HG02870 (cell line): ENCODE results near the gene ZMYND8.
"Not testable (repeated sequence)": the region's sequence is repeated elsewhere in the genome, so short reads cannot be mapped to it uniquely, and the experiment has no call there.

Experiments
- ATAC-seq: cut with Tn5 transposase; IDR thresholded peaks from one replicate; pipeline ENCODE4 v1.9.1; 2021; ENCODE audit warnings: mild to moderate bottlenecking, moderate library complexity; ENCODE audit not compliant: unreplicated experiment

The ZMYND8 gene

DNA sequence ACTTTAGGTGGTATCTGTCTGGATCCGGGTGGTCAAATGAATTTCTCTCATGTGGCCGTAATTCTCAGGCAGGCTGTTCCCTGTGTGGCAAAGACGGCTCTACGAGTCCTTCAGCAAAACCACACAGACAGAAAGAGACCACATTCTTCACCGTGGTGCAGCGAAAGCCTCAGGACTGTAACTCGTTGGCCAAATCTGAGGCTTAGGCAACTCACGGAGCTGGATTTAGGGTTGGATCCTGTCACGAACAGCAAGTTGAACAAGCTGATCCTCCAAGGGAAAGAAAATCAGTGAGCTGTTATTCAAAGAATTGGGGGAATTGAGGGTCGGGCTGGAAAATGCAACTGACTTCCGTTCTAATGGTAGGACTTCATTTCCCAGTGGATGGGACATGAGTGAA is 167.4 kb downstream of the ZMYND8 start:
- no peak for ATAC-seq

GRCh38 chr20:47188540-47188939 is 168.0 kb downstream of the ZMYND8 start:
- ATAC-seq: no peak

DNA sequence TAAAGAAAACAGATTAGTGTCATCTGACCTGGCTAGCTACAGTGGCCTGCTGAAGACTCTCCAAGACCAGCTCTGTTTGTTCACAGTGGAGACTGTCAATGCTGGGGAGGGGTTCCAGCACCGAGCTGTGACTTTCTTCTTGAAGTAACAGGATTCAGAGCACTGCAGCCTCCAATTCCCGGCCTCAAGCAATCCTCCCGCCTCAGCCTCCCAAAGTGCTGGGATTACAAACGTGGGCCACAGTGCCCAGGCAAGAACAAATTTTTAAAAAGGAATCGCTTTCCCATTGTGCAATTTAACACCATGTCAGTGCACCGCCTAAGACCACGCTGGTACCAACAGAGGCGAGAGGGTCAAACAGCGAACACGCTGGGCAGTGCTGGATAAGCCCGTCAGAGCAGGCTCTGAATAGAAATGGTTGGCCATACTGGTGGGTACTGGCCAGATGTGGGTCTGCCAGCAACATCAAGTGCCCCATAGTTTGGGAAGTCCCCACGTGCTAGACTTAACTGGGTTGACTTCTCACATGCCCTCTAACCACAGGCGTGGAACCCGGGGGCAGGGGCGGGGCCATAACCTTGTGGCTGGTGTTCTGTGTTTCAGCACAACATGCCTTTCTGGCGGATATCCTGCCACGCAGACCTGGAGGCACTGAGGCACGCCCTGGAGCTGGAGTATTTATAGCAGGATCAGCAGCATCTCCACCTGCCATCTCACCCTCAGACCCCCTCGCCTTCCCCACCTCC is 168.9 kb downstream of the ZMYND8 start:
- no peak for ATAC-seq

DNA sequence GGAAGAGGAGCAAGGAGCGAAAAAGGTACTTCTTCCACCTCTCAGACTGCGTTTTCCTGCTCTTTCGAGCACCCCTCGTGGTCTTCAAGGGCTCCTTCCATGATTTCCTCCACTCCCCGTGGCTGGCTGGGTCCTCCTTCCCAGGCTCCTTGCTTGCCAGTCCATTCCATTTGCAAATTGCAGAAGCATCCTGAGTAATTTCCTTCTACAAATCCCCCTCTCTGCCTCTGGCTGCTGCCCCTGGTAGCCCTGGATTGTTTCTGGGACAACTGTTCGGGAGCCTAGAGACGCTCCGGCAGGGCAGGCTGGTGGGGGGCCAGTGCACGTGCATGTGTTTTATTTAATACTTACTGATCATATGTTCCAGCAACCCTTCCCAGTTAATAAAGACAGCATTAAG is 173.1 kb downstream of the ZMYND8 start:
- ATAC-seq: no peak

DNA sequence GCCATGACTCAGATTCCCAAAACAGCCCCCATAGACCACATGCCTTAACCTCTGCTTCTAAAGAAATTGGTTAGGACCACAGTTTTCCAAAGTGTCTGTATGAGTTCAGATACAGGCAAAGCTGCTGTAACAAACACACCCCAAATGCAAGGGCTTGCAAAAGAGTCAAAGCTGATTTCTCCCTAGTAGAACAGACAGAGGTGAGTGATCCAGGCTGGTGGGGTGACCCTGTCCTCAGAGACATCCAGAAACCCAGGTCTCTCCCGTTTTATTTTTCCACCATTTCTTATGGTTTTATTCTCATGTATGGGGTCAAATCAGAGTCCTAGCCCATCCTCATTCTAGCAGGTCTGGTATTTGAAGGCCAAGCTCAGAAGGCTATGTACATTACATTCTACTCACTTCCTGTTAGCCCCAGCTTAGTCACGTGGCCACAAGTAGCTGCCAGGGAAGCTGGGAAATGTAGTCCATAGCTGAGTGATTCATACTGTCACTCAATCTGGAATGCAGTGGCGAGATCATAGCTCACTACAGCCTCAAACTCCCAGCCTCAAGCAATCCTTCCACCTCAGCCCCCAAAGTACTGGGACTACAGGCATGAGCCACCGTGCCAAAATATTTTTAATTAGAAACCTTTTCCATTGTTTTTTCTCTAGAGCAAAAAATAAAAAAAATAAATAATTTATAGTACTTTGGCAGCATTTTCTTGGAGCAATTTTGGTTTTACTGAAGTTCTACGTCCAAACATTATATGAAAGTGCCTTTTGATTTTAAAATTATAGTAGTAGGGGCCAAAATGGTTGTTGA is 175.2 kb downstream of the ZMYND8 start:
- ATAC-seq: no peak

- no peak for ATAC-seq
Measured at GRCh38 chr20:47179267-47179666, 177.2 kb downstream of the ZMYND8 start.

GRCh38 chr20:47178851-47179250 is 177.6 kb downstream of the ZMYND8 start:
- no peak for ATAC-seq

DNA sequence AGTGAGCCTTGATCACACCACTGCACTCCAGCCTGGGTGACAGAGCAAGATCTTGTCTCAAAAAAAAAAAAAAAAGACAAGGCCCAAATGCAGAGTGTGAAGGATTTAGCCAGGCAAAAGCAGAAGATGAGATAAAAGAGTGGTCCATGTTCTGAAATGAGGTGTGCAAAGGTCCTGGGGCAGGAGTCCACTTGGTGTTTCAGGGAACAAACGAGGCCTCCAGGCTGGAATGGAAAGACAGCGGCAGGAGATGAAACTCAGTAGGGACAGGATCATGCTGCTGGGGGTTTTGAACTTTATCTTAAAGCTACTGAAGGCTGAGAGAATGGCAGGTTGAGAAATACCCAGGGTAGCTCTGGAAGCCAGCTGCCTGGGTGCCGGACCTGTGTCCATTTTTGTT is 178.2 kb downstream of the ZMYND8 start:
- no peak for ATAC-seq

- not testable (repeated sequence) for ATAC-seq
Measured at GRCh38 chr20:47176217-47176616, 180.3 kb downstream of the ZMYND8 start.

DNA sequence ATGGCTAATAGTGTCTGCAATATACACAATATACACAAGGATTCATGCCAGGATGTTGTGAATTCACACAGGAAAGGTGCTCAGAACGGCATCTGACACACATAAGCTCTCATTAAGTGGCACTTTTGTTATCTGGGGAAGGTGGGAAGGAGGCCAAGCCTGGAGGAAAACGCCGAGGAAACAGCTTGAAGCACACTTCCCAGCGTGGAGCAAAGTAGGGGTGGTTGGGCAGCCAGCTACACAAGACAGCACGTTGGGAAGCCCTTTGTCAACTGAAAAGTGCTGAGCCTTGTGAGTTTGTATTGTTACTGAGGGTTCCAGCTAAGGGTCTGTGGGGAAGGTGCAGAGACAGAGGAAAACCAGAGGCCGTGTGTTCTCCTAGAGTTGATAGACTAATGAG is 181.0 kb downstream of the ZMYND8 start:
- ATAC-seq: no peak

DNA sequence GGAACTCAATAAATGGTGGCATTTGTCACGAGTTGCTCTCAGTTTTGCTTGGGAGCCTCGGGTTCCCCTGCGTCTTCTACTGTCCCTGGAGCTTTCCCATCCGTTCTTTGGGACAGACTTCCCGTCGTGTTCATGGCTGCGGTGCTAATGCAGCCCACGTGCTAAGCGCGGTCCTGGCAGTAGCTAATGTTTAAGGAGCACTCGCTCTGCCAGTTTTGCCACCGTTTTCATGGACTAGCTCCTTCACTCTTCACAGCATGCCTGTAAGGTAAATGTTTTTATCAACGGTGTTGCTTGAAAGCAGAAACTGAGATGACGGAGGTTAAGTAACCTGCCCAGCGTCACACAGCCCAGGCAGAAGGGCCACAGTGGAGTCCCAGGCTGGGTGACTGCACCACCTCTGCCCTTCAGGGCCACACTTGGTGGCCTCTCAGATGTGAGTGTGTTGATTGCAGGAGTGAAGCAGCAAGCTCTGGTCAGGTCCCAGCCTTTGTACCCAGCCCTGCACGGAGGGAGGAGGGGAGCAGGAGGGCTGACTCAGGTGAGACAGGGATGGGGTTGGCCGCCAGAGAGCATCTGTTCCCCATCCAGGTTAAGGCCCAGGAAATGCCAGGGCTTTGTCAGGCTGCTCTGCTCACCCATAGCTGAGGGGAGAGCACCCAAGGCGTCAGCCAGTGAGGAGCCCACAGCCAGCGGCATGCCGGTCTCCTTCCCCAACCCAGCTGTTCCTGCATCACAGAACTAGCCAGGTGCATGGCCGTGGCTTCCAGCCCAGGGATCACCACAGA is 181.8 kb downstream of the ZMYND8 start:
- no peak for ATAC-seq

DNA sequence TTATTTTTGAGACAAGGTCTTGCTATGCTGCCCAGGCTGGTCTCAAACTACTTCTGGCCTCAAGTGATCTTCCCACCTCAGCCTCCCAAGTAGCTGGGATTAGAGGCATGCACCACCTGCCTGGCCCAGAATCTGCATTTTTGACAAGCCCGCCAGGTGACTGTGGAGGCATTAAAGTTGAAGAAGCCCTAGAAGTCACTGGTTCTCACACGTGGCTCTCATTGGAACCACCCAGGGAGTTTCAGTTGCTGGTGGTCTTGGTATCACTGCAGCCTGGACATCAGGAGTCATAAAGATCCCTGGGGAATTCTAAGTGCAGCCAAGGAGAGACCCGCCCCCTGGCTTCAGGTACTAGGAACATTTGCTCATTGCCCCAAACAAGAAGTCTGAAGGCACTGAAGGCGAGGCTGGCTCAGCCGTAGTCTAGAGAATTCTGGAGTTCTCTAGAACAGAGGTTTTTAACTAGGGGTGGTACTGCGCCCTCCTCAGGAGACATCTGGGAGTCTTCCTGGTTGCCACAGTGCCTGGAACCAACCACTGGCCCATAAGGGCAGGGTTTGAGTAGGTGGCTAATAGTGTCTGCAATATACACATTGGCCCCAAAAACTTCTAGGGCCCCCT is 182.8 kb downstream of the ZMYND8 start:
- ATAC-seq: no peak

DNA sequence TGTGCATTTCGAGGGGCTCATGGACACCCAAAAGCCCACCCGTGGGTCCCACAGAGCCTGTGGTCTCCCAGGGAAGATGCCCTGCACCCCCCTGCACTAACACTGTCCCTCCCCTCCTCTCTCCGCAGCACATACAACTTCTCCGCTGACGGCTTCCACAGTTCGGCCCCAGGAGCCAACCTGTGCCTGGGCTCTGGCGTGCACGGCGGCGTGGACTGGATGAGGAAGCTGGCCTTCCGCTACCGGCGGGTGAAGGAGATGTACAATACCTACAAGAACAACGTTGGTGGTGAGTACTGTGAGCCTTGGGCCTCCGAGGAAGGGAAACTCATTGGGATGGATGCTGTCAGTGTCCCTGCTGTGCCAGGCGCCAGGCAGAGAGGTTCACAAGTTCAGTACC is 183.9 kb downstream of the ZMYND8 start:
- no peak for ATAC-seq

DNA sequence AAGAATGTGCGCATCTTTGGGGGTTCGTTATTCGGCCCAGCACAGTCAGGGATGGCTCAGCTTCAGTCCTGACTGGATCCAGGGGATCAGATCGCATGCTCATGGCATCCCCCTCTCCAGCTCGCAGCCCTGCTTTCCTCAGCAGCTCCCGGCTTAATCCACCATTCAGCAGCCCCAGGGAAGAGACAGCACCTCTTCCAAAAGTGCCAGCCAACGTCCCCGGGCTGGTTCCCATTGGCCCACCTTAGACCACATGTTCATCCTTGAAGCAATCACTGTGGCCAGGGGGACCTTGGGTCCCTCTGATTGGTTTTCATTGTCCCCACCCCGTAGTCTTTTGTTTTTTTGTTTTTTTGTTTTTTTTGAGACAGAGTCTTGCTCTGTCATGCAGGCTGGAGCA is 188.7 kb downstream of the ZMYND8 start:
- ATAC-seq: no peak

GRCh38 chr20:47165376-47165865 is 191.1 kb downstream of the ZMYND8 start:
- ATAC-seq: no peak

GRCh38 chr20:47164140-47164539 is 192.4 kb downstream of the ZMYND8 start:
- no peak for ATAC-seq

DNA sequence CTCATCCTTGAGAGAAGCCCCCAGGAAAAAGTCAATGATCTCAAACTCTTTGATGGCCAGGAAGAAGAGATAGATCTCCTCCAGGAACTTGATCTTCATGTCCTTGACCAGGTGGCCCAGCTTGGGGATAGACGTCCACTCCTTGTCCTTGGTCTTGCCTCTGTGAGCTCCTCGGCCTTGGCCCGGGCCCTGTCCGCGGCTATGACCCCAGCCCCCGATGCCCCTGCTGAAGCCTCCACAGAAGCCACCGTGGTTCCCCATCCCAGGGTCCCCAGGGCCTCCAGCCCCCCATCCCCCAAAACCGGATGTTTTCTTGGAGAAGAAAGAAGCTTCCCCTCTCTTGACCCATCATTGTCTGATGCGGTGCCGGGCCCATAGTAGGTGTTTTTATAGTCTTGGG is 195.1 kb downstream of the ZMYND8 start:
- ATAC-seq: no peak

- ATAC-seq: no peak
Measured at GRCh38 chr20:47160992-47161391, 195.5 kb downstream of the ZMYND8 start.

DNA sequence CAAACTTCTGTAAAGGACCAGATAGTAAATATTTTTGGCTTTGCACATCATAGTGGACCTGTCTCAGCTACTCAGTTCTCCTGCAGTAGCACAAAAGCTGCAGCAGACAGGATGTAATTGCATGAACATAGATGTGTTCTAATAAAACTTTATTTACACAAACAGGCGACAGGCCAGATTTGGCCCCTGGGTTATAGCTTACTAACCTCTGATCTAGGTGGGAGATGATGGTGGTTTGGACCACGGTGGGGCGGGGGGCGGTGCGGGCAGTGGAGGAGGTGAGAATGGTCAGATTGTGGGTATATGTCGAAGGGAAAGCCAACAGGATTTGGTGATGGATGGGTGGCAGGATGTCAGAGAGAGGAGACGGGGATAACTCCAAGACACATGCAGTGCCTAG is 196.3 kb downstream of the ZMYND8 start:
- ATAC-seq: no peak
